A549 (cell line): Measurements from ENCODE around the gene EPB41L1. TPM values are rescaled to one million over a fixed set of nuclear protein-coding genes. Genes with fewer than 3 reads are reported as not detected.

Source experiments
- ATAC-seq, 2 experiments: fragments of 200-7000 bp in 1 of 2; fragments of >200 bp in 1 of 2; cut with Nextera tagmentation in 1 of 2; cut with Tn5 transposase in 1 of 2; 3 replicates each; pipeline versions ENCODE4 v1.8.0 to v1.9.1; 2018 to 2020; ENCODE audit warnings: mild to moderate bottlenecking in 1 of 2, moderate library complexity in 1 of 2
- CTCF ChIA-PET: fragments of 300-600 bp; sonication (Branson Sonifier 250); formaldehyde crosslinking; extraction: SDS; loops from one replicate; lab custom pipeline; 2021; ENCODE audit warnings: antibody characterized with exemption, inconsistent platforms; lab: Yijun Ruan, JAX
- POLR2A ChIA-PET: fragments of 350-600 bp; formaldehyde crosslinking; extraction: SDS; loops from one replicate; lab custom pipeline; 2021; ENCODE audit warnings: antibody characterized with exemption, inconsistent platforms; lab: Yijun Ruan, JAX
- DNase-seq, 2 experiments: peaks; one replicate each; pipeline versions ENCODE4 v3.0.0 to v3.0.0-alpha.2; 2011 to 2016; ENCODE audit warnings: low read depth in 1 of 2, low spot score in 1 of 2
- FAIRE-seq: peaks from 2 replicates; lab custom pipeline; 2011; peaks lifted over from hg19 to GRCh38; lab: Jason Lieb, UNC
- H3K27ac ChIP-seq, 2 experiments: fragments of >200 bp; sonication (Bioruptor Twin); formaldehyde crosslinking; 3 replicates each; pipeline ENCODE4 v1.5.1; 2016 to 2017
- H3K4me1 ChIP-seq: fragments of >200 bp; sonication (Bioruptor Twin); formaldehyde crosslinking; 3 replicates; pipeline ENCODE4 v1.6.1; 2016
- H3K4me2 ChIP-seq: fragments of >200 bp; sonication (Bioruptor Twin); formaldehyde crosslinking; 3 replicates; pipeline ENCODE4 v1.6.1; 2016
- H3K4me3 ChIP-seq: fragments of >200 bp; sonication (Bioruptor Twin); formaldehyde crosslinking; 3 replicates; pipeline ENCODE4 v1.5.1; 2016
- H3K9me3 ChIP-seq: fragments of >200 bp; sonication (Bioruptor Twin); formaldehyde crosslinking; 3 replicates; pipeline ENCODE4 v1.6.1; 2016
- BCL3 ChIP-seq: fragments of >200 bp; sonication (Bioruptor Twin); formaldehyde crosslinking; IDR thresholded peaks from 3 replicates; pipeline ENCODE4 v1.6.1; 2016
- CHD4 ChIP-seq: fragments of 200-600 bp; sonication (generic); IDR thresholded peaks from 2 replicates; pipeline ENCODE4 v1.6.1; 2016; ENCODE audit warnings: antibody characterized with exemption, mild to moderate bottlenecking, borderline replicate concordance
- EHF ChIP-seq: fragments of 250-450 bp; sonication (Bioruptor Pico); IDR thresholded peaks from 2 replicates; pipeline ENCODE4 v1.5.0; 2020; ENCODE audit warnings: mild to moderate bottlenecking
- ELK1 ChIP-seq: fragments of 150-350 bp; IDR thresholded peaks from 2 replicates; pipeline ENCODE4 v1.6.1; 2014; ENCODE audit warnings: low read depth, mild to moderate bottlenecking, low read length
- EP300 ChIP-seq, 2 experiments: fragments of >200 bp; sonication (Bioruptor Twin); formaldehyde crosslinking; IDR thresholded peaks; 2 replicates in 1 of 2; 3 replicates in 1 of 2; pipeline ENCODE4 v1.6.1; 2016 to 2017
- ESRRA ChIP-seq: fragments of 150-350 bp; IDR thresholded peaks from 2 replicates; pipeline ENCODE4 v1.6.1; 2014; ENCODE audit warnings: mild to moderate bottlenecking, low read length, borderline replicate concordance
- FOSB ChIP-seq: fragments of 250-450 bp; sonication (Bioruptor Pico); IDR thresholded peaks from 2 replicates; pipeline ENCODE4 v1.5.0; 2020; ENCODE audit warnings: mild to moderate bottlenecking, moderate library complexity
- FOXS1 ChIP-seq: fragments of 250-450 bp; sonication (Bioruptor Pico); IDR thresholded peaks from 2 replicates; pipeline ENCODE4 v1.5.0; 2020; ENCODE audit warnings: mild to moderate bottlenecking, moderate library complexity
- HES2 ChIP-seq: fragments of >200 bp; sonication (Bioruptor Twin); formaldehyde crosslinking; IDR thresholded peaks from 2 replicates; pipeline ENCODE4 v1.6.1; 2016
- HOXA7 ChIP-seq: fragments of 250-450 bp; sonication (Bioruptor Pico); IDR thresholded peaks from 2 replicates; pipeline ENCODE4 v1.5.0; 2020; ENCODE audit warnings: mild to moderate bottlenecking, moderate library complexity
- JUN ChIP-seq, 2 experiments: fragments of >200 bp; sonication (Bioruptor Twin); formaldehyde crosslinking; IDR thresholded peaks; 2 replicates in 1 of 2; 3 replicates in 1 of 2; pipeline ENCODE4 v1.6.1; 2016 to 2017
- JUNB ChIP-seq: fragments of >200 bp; sonication (Bioruptor Twin); formaldehyde crosslinking; IDR thresholded peaks from 2 replicates; pipeline ENCODE4 v1.6.1; 2016
- MAZ ChIP-seq: fragments of 150-350 bp; IDR thresholded peaks from 2 replicates; pipeline ENCODE4 v1.6.1; 2014; ENCODE audit warnings: antibody characterized with exemption, low read depth, low read length, borderline replicate concordance
- NFE2L2 ChIP-seq: fragments of 150-350 bp; conservative IDR thresholded peaks from 2 replicates; pipeline ENCODE4 v1.6.1; 2014; ENCODE audit warnings: low read length
- POLR2A ChIP-seq: IDR thresholded peaks from 2 replicates; pipeline ENCODE4 v1.6.1; 2012; ENCODE audit warnings: mild to moderate bottlenecking, low read length
- RAD21 ChIP-seq, 2 experiments: fragments of >200 bp in 1 of 2; sonication (Bioruptor Twin) in 1 of 2; formaldehyde crosslinking in 1 of 2; IDR thresholded peaks in 1 of 2; conservative IDR thresholded peaks in 1 of 2; 2 replicates in 1 of 2; 3 replicates in 1 of 2; pipeline ENCODE4 v1.6.1; 2012 to 2018; ENCODE audit warnings: inconsistent platforms in 1 of 2
- RCOR1 ChIP-seq: fragments of 150-350 bp; IDR thresholded peaks from 2 replicates; pipeline ENCODE4 v1.6.1; 2014; ENCODE audit warnings: antibody characterized with exemption, low read length, low read depth
- REST ChIP-seq: fragments of 200-600 bp; sonication (generic); IDR thresholded peaks from 2 replicates; pipeline ENCODE4 v1.6.1; 2016; ENCODE audit warnings: antibody characterized with exemption, mild to moderate bottlenecking, moderate library complexity
- RFX5 ChIP-seq: fragments of 450-650 bp; IDR thresholded peaks from 2 replicates; pipeline ENCODE4 v1.7.1; 2014; ENCODE audit warnings: antibody characterized with exemption, mild to moderate bottlenecking, moderate library complexity
- SMC3 ChIP-seq: fragments of >200 bp; sonication (Bioruptor Twin); formaldehyde crosslinking; IDR thresholded peaks from 3 replicates; pipeline ENCODE4 v1.6.1; 2018; ENCODE audit warnings: inconsistent platforms
- TP53 ChIP-seq: fragments of 250-450 bp; sonication (Bioruptor Pico); IDR thresholded peaks from 2 replicates; pipeline ENCODE4 v1.5.0; 2021; ENCODE audit warnings: mild to moderate bottlenecking, moderate library complexity
- ZNF302 ChIP-seq: fragments of 250-450 bp; sonication (Bioruptor Pico); IDR thresholded peaks from 2 replicates; pipeline ENCODE4 v1.9.0; 2021; ENCODE audit warnings: inconsistent platforms, mild to moderate bottlenecking, moderate library complexity
- WGBS: methylation state at CpG from one replicate; pipeline ENCODE4 v1.1.6; 2017; ENCODE audit errors: missing lambda C conversion rate; 5-methylcytosine and 5-hydroxymethylcytosine counted together
- polyA plus RNA-seq, 4 experiments: library from polyadenylated mRNA; depleted of rRNA in 3 of 4; stranded (reverse); fragments of >200 nt; fragmentation: RNase III in 1 of 4; extraction: RNeasy Plus Mini Kit Qiagen cat#74134 plus additional on column Dnase treatment in 1 of 4; gene quantifications; 2 replicates in 3 of 4; 3 replicates in 1 of 4; pipeline ENCODE4 v1.2.3, GENCODE V29; 2011 to 2017
- TF ChIP-seq, protein P1 (sequence below): fragments of 450-650 bp; IDR thresholded peaks from 2 replicates; pipeline ENCODE4 v1.6.1; 2014; ENCODE audit warnings: antibody characterized with exemption
- TF ChIP-seq, protein P2 (sequence below): IDR thresholded peaks from 2 replicates; pipeline ENCODE4 v1.6.1; 2012

EPB41L1 gene
- polyA plus RNA-seq, 2 of the 4 experiments (the other 2 are of a cell fraction), result 45.9 to 94.4 TPM

- TF ChIP-seq MAZ, result no peak
- TF ChIP-seq TP53 (CRISPR knock-in tag), result no peak
- TF ChIP-seq EHF (CRISPR knock-in tag), result no peak
- no peak for TF ChIP-seq HOXA7
- TF ChIP-seq SMC3, result no peak
- no peak for TF ChIP-seq EP300 (IDR thresholded peaks at IDR 0.05)
- TF ChIP-seq JUNB, result no peak
- no peak for TF ChIP-seq ESRRA
- TF ChIP-seq, all 56 proteins: peak for 0
- ATAC-seq (no peak), FAIRE-seq (no peak), DNase-seq (no peak)
- 79% methylated on average over 11 of the region's 12 CpGs for WGBS
- no peak overlapping the region for H3K4me3 ChIP-seq
- POLR2A ChIA-PET, result no interaction called here
- CTCF ChIA-PET, result interaction anchor here (2.9 to 3.3 kb wide), 2 partner anchors 11 to 177 kb away, joined by 9 to 12 read pairs; no protein-coding TSS in a partner anchor
- H3K27ac ChIP-seq, result no peak overlapping the region
- H3K9me3 ChIP-seq, result no peaks in the 10 kb centered on the region
- no peaks in the 10 kb centered on the region for H3K4me1 ChIP-seq
- H3K4me2 ChIP-seq, result no peak overlapping the region
Observed at GRCh38 chr20:36262440-36262839, 107.9 kb downstream of the EPB41L1 start.

- Histone ChIP-seq H3K9me3 (no peaks in the 10 kb centered on the region), H3K4me1 (no peaks in the 10 kb centered on the region), H3K4me3 (no peak overlapping the region), H3K4me2 (no peak overlapping the region), H3K27ac (no peak overlapping the region)
- FAIRE-seq (no peak), ATAC-seq (no peak), DNase-seq (no peak)
- 81% methylated on average over 20 of the region's 20 CpGs for WGBS
- ChIA-PET CTCF (interaction anchor here (2.5 to 4.5 kb wide), 2 partner anchors 9 to 175 kb away, joined by 10 to 20 read pairs; no protein-coding TSS in a partner anchor), POLR2A (interaction anchor here (0.6 kb wide), 1 partner anchor 12 kb away, joined by 5 read pairs; no protein-coding TSS in a partner anchor)
- TF ChIP-seq FOSB (CRISPR knock-in tag) (no peak), RAD21 (conservative IDR thresholded peaks at IDR 0.05 in 1 of 2, IDR thresholded peaks at IDR 0.05 in 1 of 2) (no peak), HES2 (no peak), REST (no peak), ZNF302 (CRISPR knock-in tag) (no peak), EP300 (IDR thresholded peaks at IDR 0.05) (no peak), NFE2L2 (no peak)
- TF ChIP-seq, protein P1, sequence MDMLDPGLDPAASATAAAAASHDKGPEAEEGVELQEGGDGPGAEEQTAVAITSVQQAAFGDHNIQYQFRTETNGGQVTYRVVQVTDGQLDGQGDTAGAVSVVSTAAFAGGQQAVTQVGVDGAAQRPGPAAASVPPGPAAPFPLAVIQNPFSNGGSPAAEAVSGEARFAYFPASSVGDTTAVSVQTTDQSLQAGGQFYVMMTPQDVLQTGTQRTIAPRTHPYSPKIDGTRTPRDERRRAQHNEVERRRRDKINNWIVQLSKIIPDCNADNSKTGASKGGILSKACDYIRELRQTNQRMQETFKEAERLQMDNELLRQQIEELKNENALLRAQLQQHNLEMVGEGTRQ, result 0 out of 2 replicates have a peak, but pooled peaks have one; percentile 25
Observed at GRCh38 chr20:36264426-36265246, 110.1 kb downstream of the EPB41L1 start.

GRCh38 chr20:36266189-36266588 is 111.6 kb downstream of the EPB41L1 start:
- WGBS, result 48% methylated on average over 5 of the region's 6 CpGs
- FAIRE-seq (no peak), ATAC-seq (no peak), DNase-seq (no peak)
- Histone ChIP-seq H3K4me2 (no peak overlapping the region), H3K9me3 (no peaks in the 10 kb centered on the region), H3K27ac (no peak overlapping the region), H3K4me3 (no peak overlapping the region), H3K4me1 (no peaks in the 10 kb centered on the region)
- TF ChIP-seq RFX5 (no peak), ELK1 (no peak), HES2 (no peak), FOXS1 (CRISPR knock-in tag) (no peak), POLR2A (no peak), RAD21 (conservative IDR thresholded peaks at IDR 0.05 in 1 of 2, IDR thresholded peaks at IDR 0.05 in 1 of 2) (no peak), JUN (IDR thresholded peaks at IDR 0.05) (no peak), CHD4 (no peak), BCL3 (no peak), RCOR1 (no peak)
- TF ChIP-seq, protein P2, sequence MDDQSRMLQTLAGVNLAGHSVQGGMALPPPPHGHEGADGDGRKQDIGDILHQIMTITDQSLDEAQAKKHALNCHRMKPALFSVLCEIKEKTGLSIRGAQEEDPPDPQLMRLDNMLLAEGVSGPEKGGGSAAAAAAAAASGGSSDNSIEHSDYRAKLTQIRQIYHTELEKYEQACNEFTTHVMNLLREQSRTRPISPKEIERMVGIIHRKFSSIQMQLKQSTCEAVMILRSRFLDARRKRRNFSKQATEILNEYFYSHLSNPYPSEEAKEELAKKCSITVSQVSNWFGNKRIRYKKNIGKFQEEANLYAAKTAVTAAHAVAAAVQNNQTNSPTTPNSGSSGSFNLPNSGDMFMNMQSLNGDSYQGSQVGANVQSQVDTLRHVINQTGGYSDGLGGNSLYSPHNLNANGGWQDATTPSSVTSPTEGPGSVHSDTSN, result no peak
- ChIA-PET CTCF (interaction anchor here (4.5 kb wide), 1 partner anchor 173 kb away, joined by 20 read pairs; no protein-coding TSS in a partner anchor), POLR2A (no interaction called here)
